Measurements from ENCODE around the gene CAMSAP2. TPM values are rescaled to one million over a fixed set of nuclear protein-coding genes. Genes with fewer than 3 reads are reported as not detected.

CAMSAP2 gene
- total RNA-seq, 2 donors from 2014 or later = 8.8 to 19.1 TPM

DNA sequence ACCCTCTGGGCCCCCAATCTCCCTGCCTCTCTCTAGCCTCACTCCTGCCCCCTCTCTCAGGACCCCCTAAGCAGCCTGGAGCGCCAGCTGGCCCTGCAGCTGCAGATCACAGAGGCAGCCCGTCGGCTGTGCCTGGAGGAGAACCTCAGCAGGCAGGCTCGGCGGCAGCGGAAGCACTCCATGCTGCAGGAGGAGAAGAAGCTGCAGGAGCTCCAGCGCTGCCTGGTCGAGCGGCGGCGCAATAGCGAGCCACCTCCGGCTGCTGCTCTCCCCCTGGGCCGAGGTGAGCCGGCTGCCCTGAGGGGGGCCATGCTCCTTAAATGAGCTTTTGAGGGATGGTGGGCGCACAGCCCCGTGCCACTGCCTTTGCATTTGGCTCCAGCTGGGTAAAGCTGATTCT, 162.2 kb downstream of the CAMSAP2 start:
- ATAC-seq (no peak), DNase-seq (no peak)
- Histone ChIP-seq H3K27me3 (no peaks in the 10 kb centered on the region), H3K9me3 (no peaks in the 10 kb centered on the region), H3K27ac (no peak overlapping the region), H3K4me1 (peaks cover 23% of the 10 kb centered on the region), H3K36me3 (replicated peaks in 1 of 2; ENCODE audit: insufficient read depth in 1 of 2, low read depth in 2 of 2) (peaks cover 0 to 17% of the 10 kb centered on the region in 2 donors), H3K4me3 (no peak overlapping the region)
- TF ChIP-seq CTCF (IDR thresholded peaks at IDR 0.05) = no peak
- no peak for TF ChIP-seq POLR2A (IDR thresholded peaks at IDR 0.05)
- 95 to 98% methylated on average over 15 to 17 of the region's 17 CpGs for WGBS, 2 donors
- intact Hi-C loops (cut with DNase I) = no loop called here

DNA sequence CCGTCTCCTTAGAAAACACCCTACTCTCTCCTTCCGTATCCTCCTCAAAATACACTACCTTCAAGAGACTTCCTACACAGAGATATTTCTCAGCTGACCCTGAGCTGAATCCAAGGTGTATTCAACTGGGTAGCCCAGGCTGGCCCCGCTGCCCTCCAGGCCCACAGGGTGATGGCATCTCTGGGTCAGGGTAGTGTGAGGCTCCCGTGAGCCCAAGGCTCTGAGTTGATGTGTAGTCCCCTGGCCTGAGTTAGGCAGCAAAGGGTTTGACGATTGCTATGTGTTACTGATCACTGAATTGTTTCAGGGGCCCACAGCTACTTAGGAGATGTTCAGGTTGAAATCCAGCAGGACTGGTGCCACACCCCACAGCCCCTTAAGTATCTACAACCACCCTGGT, 162.7 kb downstream of the CAMSAP2 start:
- Histone ChIP-seq H3K27ac (no peak overlapping the region), H3K27me3 (no peaks in the 10 kb centered on the region), H3K9me3 (no peaks in the 10 kb centered on the region), H3K36me3 (replicated peaks in 1 of 2; ENCODE audit: insufficient read depth in 1 of 2, low read depth in 2 of 2) (peaks cover 0 to 17% of the 10 kb centered on the region in 2 donors), H3K4me1 (peaks cover 23% of the 10 kb centered on the region), H3K4me3 (no peak overlapping the region)
- TF ChIP-seq POLR2A (IDR thresholded peaks at IDR 0.05) (no peak), CTCF (IDR thresholded peaks at IDR 0.05) (no peak)
- no peak for ATAC-seq
- 92 to 93% methylated on average over 5 of the region's 5 CpGs for WGBS, 2 donors
- DNase-seq = no peak
- intact Hi-C loops (cut with DNase I) = no loop called here

- H3K4me1 ChIP-seq = peaks cover 18% of the 10 kb centered on the region
- H3K4me3 ChIP-seq = no peak overlapping the region
- peaks cover 0 to 17% of the 10 kb centered on the region in 2 donors for H3K36me3 ChIP-seq (replicated peaks in 1 of 2; ENCODE audit: insufficient read depth in 1 of 2, low read depth in 2 of 2)
- intact Hi-C loops (cut with DNase I) = no loop called here
- DNase-seq = no peak
- no peaks in the 10 kb centered on the region for H3K27me3 ChIP-seq
- TF ChIP-seq CTCF (IDR thresholded peaks at IDR 0.05) = no peak
- no peak for TF ChIP-seq POLR2A (IDR thresholded peaks at IDR 0.05)
- no peaks in the 10 kb centered on the region for H3K9me3 ChIP-seq
- ATAC-seq = no peak
- no peak overlapping the region for H3K27ac ChIP-seq
- WGBS, 2 donors = 71 to 80% methylated on average over 5 to 8 of the region's 8 CpGs
These were observed 163.2 kb downstream of the CAMSAP2 start for GRCh38 chr1:200901796-200902444.

DNA sequence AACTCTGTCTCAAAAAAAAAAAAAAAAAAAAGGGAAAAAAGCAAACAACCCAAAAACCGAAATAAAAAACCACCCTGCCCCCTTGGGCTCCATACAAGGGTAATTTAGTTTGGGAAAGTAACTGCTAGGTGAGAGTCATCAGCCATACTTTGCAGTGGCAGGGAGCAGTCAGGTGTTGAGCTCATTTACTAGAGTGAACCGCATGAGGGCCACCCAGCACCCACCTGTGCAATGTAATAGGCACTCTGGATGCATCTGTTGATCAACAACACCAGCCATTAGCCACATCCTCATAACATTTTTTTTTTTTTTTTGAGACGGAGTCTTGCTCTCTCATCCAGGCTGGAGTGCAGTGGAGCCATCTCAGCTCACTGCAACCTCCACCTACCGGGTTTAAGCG, 165.1 kb downstream of the CAMSAP2 start:
- WGBS, 2 donors = 84 to 91% methylated on average over 5 of the region's 5 CpGs
- Histone ChIP-seq H3K36me3 (replicated peaks in 1 of 2; ENCODE audit: insufficient read depth in 1 of 2, low read depth in 2 of 2) (peaks cover 3 to 18% of the 10 kb centered on the region in 2 donors), H3K4me3 (no peak overlapping the region), H3K9me3 (no peaks in the 10 kb centered on the region), H3K27me3 (no peaks in the 10 kb centered on the region), H3K4me1 (peaks cover 6% of the 10 kb centered on the region), H3K27ac (no peak overlapping the region)
- TF ChIP-seq POLR2A (IDR thresholded peaks at IDR 0.05) (no peak), CTCF (IDR thresholded peaks at IDR 0.05) (no peak)
- ATAC-seq (no peak), DNase-seq (no peak)
- intact Hi-C loops (cut with DNase I) = no loop called here

DNA sequence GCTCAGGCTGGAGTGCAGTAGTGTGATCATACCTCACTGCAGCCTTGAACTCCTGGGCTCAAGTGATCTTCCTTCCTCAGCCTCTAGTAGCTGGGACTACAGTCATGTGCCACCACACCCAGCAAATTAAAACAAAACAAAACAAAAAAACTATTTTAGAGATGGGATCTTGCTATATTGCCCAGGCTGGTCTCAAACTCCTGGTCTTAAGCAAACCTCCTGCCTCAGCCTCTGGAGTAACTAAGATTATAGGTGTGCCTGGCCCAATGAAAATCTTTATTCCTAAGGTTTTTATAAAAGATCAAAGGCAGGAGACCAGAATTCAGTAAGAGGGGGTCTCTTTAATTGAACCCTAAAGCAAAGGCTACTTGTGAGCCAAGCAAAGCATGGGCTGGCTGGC, 166.1 kb downstream of the CAMSAP2 start:
- peaks cover 6% of the 10 kb centered on the region for H3K4me1 ChIP-seq
- no peak overlapping the region for H3K4me3 ChIP-seq
- no peak for DNase-seq
- no peak for ATAC-seq
- H3K27me3 ChIP-seq = no peaks in the 10 kb centered on the region
- intact Hi-C loops (cut with DNase I) = no loop called here
- TF ChIP-seq CTCF (IDR thresholded peaks at IDR 0.05) = no peak
- TF ChIP-seq POLR2A (IDR thresholded peaks at IDR 0.05) = no peak
- peaks cover 12 to 16% of the 10 kb centered on the region in 2 donors for H3K36me3 ChIP-seq (replicated peaks in 1 of 2; ENCODE audit: insufficient read depth in 1 of 2, low read depth in 2 of 2)
- no peak overlapping the region for H3K27ac ChIP-seq
- no peaks in the 10 kb centered on the region for H3K9me3 ChIP-seq
